Measurements from ENCODE around the gene SPINDOC. TPM values are rescaled to one million over a fixed set of nuclear protein-coding genes. Genes with fewer than 3 reads are reported as not detected.
A peak's percentile ranks its signal among the peaks of the same experiment; 100 is the strongest.

The SPINDOC gene
- total and polyA plus RNA-seq, 9 of the 15 experiments (the other 6 are each of a cell fraction or from before 2014, with no cell fraction given) = 0.70 to 36.3 (median 19.6) TPM

DNA sequence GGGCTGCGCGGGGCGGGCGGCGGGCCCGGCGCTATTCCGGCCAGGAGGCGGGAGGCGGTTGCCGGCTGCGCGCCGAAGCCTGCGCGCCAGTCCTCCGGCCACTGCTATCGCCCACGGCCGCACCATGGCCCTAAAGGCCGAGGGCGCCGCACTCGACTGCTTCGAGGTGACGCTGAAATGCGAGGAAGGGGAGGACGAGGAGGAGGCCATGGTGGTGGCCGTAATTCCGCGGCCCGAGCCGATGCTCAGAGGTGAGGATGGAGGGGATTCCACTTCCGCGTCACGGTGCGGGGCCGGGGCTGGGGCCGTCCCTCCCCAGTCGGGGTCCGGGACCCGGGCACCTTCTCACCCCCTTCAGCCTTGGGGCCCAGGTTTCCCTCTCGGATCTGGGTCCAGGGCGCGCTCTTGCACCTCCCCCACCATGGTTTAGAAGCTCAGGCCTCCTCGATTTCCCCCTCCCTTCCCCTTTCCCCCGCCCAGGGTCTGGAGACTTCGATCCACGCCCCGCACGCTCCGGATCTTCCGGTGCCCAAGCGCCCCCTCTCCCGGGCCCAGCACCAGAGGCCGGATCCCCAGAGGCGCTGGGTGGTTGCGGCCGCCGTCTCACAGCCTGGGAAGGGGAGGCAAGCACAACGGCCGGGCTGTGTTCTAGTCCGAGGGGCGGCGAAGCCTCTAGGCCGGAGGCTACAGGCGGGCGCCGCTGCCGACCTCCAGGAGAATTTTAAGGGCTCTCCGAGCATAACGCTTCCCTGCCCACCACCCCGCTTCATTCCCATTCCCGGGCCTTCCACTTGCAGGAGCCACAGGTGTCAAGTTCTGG, 517 bp downstream of the SPINDOC start (continued):
- TF ChIP-seq FOXP4 (CRISPR knock-in tag; IDR thresholded peaks at IDR 0.05; ENCODE audit: borderline replicate concordance) (no peak), HINFP (tag; conservative IDR thresholded peaks at IDR 0.05; ENCODE audit: low read depth) (no peak), SRSF9 (IDR thresholded peaks at IDR 0.05; ENCODE audit: borderline replicate concordance, low read depth, low read length) (no peak), C11orf30 (IDR thresholded peaks at IDR 0.05; ENCODE audit: low read depth) (no peak), TEAD1 (CRISPR knock-in tag; IDR thresholded peaks at IDR 0.05) (peak in 1 of 2 experiments; percentile 73; a peak in 1 of 4 replicates), KAT7 (CRISPR knock-in tag; IDR thresholded peaks at IDR 0.05; ENCODE audit: borderline replicate concordance) (no peak), ZNF395 (CRISPR knock-in tag; IDR thresholded peaks at IDR 0.05) (no peak), MYNN (IDR thresholded peaks at IDR 0.05) (no peak), MYNN (CRISPR knock-in tag; IDR thresholded peaks at IDR 0.05) (no peak), ZNF253 (CRISPR knock-in tag; conservative IDR thresholded peaks at IDR 0.05) (no peak), HNRNPL (IDR thresholded peaks at IDR 0.05; ENCODE audit: low read depth, low read length) (no peak), ZNF699 (CRISPR knock-in tag; IDR thresholded peaks at IDR 0.05; ENCODE audit: insufficient replicate concordance) (no peak), ZFX (CRISPR knock-in tag; IDR thresholded peaks at IDR 0.05) (peak; percentile 64), MTF1 (CRISPR knock-in tag; IDR thresholded peaks at IDR 0.05; ENCODE audit: borderline replicate concordance) (no peak), MXI1 (IDR thresholded peaks at IDR 0.05; ENCODE audit: low read depth, low read length) (no peak), TAF15 (IDR thresholded peaks at IDR 0.05; ENCODE audit: low read depth, low read length) (no peak), CEBPB (tag; IDR thresholded peaks at IDR 0.05) (no peak)
- TF ChIP-seq, protein P1, sequence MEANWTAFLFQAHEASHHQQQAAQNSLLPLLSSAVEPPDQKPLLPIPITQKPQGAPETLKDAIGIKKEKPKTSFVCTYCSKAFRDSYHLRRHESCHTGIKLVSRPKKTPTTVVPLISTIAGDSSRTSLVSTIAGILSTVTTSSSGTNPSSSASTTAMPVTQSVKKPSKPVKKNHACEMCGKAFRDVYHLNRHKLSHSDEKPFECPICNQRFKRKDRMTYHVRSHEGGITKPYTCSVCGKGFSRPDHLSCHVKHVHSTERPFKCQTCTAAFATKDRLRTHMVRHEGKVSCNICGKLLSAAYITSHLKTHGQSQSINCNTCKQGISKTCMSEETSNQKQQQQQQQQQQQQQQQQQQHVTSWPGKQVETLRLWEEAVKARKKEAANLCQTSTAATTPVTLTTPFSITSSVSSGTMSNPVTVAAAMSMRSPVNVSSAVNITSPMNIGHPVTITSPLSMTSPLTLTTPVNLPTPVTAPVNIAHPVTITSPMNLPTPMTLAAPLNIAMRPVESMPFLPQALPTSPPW (CRISPR knock-in tag; IDR thresholded peaks at IDR 0.05) = peak; percentile 62

All from K562 (cell line).